Kidney (tissue), 14 donors: ENCODE results near the gene C19orf47. TPM values are rescaled to one million over a fixed set of nuclear protein-coding genes. Genes with fewer than 3 reads are reported as not detected.

ENCODE experiments used
- DNase-seq, 5 donors: peaks; one replicate each; pipeline ENCODE4 v3.0.0-alpha.2; 2013 to 2020
- FAIRE-seq: peaks from 2 replicates; lab custom pipeline; 2012; peaks lifted over from hg19 to GRCh38; lab: Jason Lieb, UNC
- H3K27ac ChIP-seq, 2 donors: one replicate each; pipeline ENCODE4 v1.7.0; 2013; ENCODE audit warnings: low read depth in 2 of 2, low read length in 2 of 2, inconsistent platforms in 1 of 2
- H3K27me3 ChIP-seq: one replicate; pipeline ENCODE4 v1.7.1; 2013; ENCODE audit warnings: low read length, inconsistent platforms; ENCODE audit not compliant: control insufficient read depth, insufficient read depth
- H3K36me3 ChIP-seq, 3 donors: one replicate each; pipeline versions ENCODE4 v1.7.0 to v1.7.1; 2013; ENCODE audit warnings: low read length in 3 of 3, control low read depth in 1 of 3, inconsistent platforms in 1 of 3; ENCODE audit not compliant: insufficient read depth in 3 of 3, control insufficient read depth in 2 of 3
- H3K4me1 ChIP-seq, 3 donors: one replicate each; pipeline versions ENCODE4 v1.7.0 to v1.7.1; 2013; ENCODE audit warnings: low read length in 3 of 3, inconsistent platforms in 1 of 3, low read depth in 1 of 3; ENCODE audit not compliant: control insufficient read depth in 2 of 3, insufficient read depth in 2 of 3
- H3K4me3 ChIP-seq, 3 donors: one replicate each; pipeline versions ENCODE4 v1.7.0 to v1.8.1; 2013; ENCODE audit warnings: low read length in 3 of 3, control low read depth in 1 of 3, inconsistent platforms in 1 of 3
- H3K9ac ChIP-seq, 3 donors: one replicate each; pipeline versions ENCODE4 v1.7.0 to v1.7.1; 2013; ENCODE audit warnings: low read length in 3 of 3, control low read depth in 1 of 3, inconsistent platforms in 1 of 3
- H3K9me3 ChIP-seq, 3 donors: one replicate each; pipeline versions ENCODE4 v1.7.0 to v1.7.1; 2013; ENCODE audit warnings: low read length in 3 of 3, control low read depth in 1 of 3, inconsistent platforms in 1 of 3; ENCODE audit not compliant: control insufficient read depth in 2 of 3, insufficient read depth in 1 of 3
- CTCF ChIP-seq: IDR thresholded peaks from 3 replicates; pipeline ENCODE4 v1.5.1; 2012; ENCODE audit warnings: mild to moderate bottlenecking, moderate library complexity, borderline replicate concordance; ENCODE audit not compliant: insufficient read depth; ENCODE audit errors: extremely low read depth
- intact Hi-C: fragments of 100-400 bp; cut with DNase I; formaldehyde crosslinking; loops from one replicate; pipeline ENCODE4 v1.11.1; 2022
- polyA plus RNA-seq: library from polyadenylated mRNA; stranded (reverse); fragments of 350-450 nt; fragmentation: Illumina TruSeq; extraction: RNeasy Lipid Tissue Mini Kit (QIAGEN cat#74804); gene quantifications from one replicate; pipeline ENCODE4 v1.2.3, GENCODE V29; 2014; ENCODE audit warnings: low read depth, low replicate concordance; ENCODE audit not compliant: insufficient read depth
- total RNA-seq: library from RNA; stranded (reverse); fragmentation: NEBNext Ultra II Directional; extraction: Animal tissue kit (Norgen Biotek cat#: 25700); gene quantifications from one replicate; pipeline ENCODE4 v1.2.1, GENCODE V29; 2021
- donor health status: control.
- donor health status: control.
- donor health status: control.
- donor health status: control.
- donor health status: control.
- donor health status: DM: yes; HTN: yes; CAD: no.
- donor health status: Normal renal cell carcinoma (clear cell type).

Gene C19orf47
- total and polyA plus RNA-seq, 2 donors from 2014 or later: 12.9 to 13.0 TPM

- no peak for DNase-seq
- Histone ChIP-seq H3K4me1 (no peaks in the 10 kb centered on the region), H3K4me3 (no peak overlapping the region), H3K36me3 (no peaks in the 10 kb centered on the region), H3K27me3 (no peaks in the 10 kb centered on the region), H3K9ac (no peak overlapping the region), H3K27ac (no peak overlapping the region), H3K9me3 (no peaks in the 10 kb centered on the region)
- no peak for FAIRE-seq
- no peak for TF ChIP-seq CTCF
- intact Hi-C loops: no loop called here
Observed at GRCh38 chr19:40389404-40390083, 41.3 kb upstream of the C19orf47 start.

GRCh38 chr19:40388481-40388880, 40.3 kb upstream of the C19orf47 start:
- TF ChIP-seq CTCF: no peak
- intact Hi-C loops: no loop called here
- FAIRE-seq: no peak

GRCh38 chr19:40387155-40387554, 39.0 kb upstream of the C19orf47 start:
- Histone ChIP-seq H3K36me3 (no peaks in the 10 kb centered on the region), H3K4me3 (no peak overlapping the region), H3K9me3 (no peaks in the 10 kb centered on the region), H3K27ac (no peak overlapping the region), H3K4me1 (no peaks in the 10 kb centered on the region), H3K27me3 (no peaks in the 10 kb centered on the region), H3K9ac (no peak overlapping the region)
- FAIRE-seq (no peak), DNase-seq (no peak)
- intact Hi-C loops: no loop called here
- TF ChIP-seq CTCF: no peak

More at GRCh38 chr19:40388481-40388880, 40.3 kb upstream of the C19orf47 start:
- no peaks in the 10 kb centered on the region for H3K4me1 ChIP-seq
- no peak overlapping the region for H3K9ac ChIP-seq
- no peaks in the 10 kb centered on the region for H3K36me3 ChIP-seq
- no peaks in the 10 kb centered on the region for H3K27me3 ChIP-seq
- H3K27ac ChIP-seq: no peak overlapping the region
- no peak overlapping the region for H3K4me3 ChIP-seq
- no peaks in the 10 kb centered on the region for H3K9me3 ChIP-seq
- no peak for DNase-seq
